ENCODE results near the gene PPFIA1. TPM values are rescaled to one million over a fixed set of nuclear protein-coding genes. Genes with fewer than 3 reads are reported as not detected.

The PPFIA1 gene
- 23.5 to 32.1 TPM (median 31.2 TPM) in 5 replicates for total RNA-seq (2022; extraction: Qiagen RNA extraction; ENCODE audit: low read depth)

DNA sequence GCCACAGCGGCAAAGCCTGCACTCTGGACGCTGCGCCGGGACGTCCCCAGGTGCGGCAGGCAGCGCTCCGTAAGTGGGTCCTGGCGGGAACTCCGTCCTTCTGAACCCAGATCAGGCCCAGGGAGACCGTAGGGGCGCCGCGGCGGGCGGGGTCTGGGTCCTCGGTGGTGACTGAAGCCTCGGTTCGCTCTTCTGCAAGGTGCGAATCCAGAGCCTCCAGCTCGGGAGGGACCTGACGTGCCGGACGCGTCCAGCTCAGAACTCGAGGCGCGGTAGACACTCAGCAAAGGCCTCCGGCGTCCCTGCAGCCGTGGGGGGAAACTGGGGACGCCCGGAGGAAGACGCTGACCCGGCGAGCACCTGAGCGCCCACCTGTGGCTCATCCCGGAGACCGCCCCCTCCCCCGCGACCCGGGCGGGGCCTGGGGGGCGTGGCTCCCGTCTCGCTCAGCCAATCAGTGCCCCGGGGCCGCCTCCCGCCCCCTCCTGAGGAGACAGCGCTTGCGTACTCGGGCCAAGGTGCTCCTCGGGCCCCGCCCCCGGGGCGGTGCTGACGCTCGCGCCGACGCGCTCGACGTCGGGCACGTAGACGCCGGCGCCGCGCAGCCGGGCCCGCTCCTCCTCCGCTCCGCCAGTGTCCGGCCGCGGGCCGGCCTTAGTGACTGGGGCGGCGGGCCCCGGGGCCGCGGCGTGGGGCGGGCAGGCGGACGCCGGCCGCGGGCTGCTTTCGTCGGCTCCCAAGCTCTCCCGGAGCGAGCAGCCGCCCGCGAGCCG lies at the start of gene PPFIA1:
Gene PPFIA1 (plus strand): TSS at position 587 of the 773 bp plus-strand sequence. CDS start 1,483 bp downstream, outside the sequence.

DNA sequence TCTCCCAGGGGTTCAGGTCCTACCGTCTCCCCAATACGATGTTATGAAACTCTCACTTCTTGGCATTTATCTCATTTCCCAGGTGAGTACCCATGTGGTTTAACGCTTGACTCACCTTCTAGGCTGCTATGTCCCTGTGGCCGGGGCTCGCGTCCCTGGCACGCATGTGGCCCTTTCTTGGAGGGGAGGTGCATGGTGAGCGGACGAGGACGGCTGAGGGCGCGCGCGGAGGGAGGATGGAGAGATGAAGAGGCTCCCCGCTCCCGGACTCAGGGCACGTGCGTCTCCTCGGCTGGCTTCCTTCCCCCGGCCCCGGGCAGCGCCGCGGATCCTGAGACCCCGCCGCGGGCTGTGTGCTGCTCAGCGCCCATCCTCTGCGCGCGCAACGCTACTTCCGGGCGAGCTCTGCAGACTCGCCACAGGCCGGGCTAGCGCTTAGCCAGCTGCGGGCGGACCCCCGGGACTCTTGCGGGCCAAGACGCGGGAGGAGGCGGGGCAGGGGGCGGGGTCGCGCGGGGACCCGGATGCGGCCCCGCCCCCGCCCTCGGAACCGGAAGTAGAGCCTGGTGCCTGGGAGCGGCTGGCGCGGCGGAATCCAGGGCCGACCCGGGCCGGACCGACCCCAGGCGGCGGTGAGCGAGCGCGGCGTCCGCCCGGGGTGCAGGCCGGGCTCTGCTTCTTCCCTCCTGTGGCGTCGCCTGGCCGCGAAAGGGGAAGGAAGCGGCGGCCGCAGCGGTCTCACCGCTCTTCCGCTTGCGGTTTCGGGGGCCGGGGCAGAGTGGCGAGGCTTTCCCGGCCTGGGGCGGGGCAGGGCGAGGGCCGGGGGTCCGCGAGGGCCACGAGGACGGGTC lies 127.7 kb downstream of the PPFIA1 start, which contains the start of gene CTTN:
Gene CTTN (plus strand): TSS at position 547 of the 851 bp plus-strand sequence. CDS start 8,769 bp downstream, outside the sequence.

Other genes starting within 250 kb of the PPFIA1 start
- gene ANO1, start 192.4 kb upstream of the PPFIA1 start, total RNA-seq (2022; extraction: Qiagen RNA extraction; ENCODE audit: low read depth): 1.4 to 3.0 TPM (median 1.7 TPM) in 5 replicates
- 52.8 to 74.6 TPM (median 70.4 TPM) in 5 replicates for gene FADD, start 67.4 kb upstream of the PPFIA1 start, total RNA-seq (2022; extraction: Qiagen RNA extraction; ENCODE audit: low read depth)
- 198 to 227 TPM (median 221 TPM) in 5 replicates for gene CTTN, start 127.8 kb downstream of the PPFIA1 start, total RNA-seq (2022; extraction: Qiagen RNA extraction; ENCODE audit: low read depth)

Measured in A549 treated with ZK216348 at 1 μM for 4 hours (cell line).